Measurements from ENCODE around the gene FAM120B. TPM values are rescaled to one million over a fixed set of nuclear protein-coding genes. Genes with fewer than 3 reads are reported as not detected.

FAM120B gene
- total and polyA plus RNA-seq, 2 experiments from 2014 or later: 7.2 to 16.7 TPM

Small RNAs within 50 kb of the gene (microRNA-seq; reads per million reads assigned to microRNA genes)
- not detected for gene MIR4644

Small RNAs within 50 kb of the gene (small RNA-seq; reads per million reads assigned to genes)
- not detected for gene MIR4644 (ENCODE audit: low replicate concordance)

Other genes starting within 250 kb of the FAM120B start
- gene DLL1, start 15.7 kb upstream of the FAM120B start, total RNA-seq (2014; rRNA removed; shearing (Covaris generic)): 4.6 and 4.8 TPM in 2 replicates
- 2.2 and 2.6 TPM in 2 replicates for gene DLL1, start 15.7 kb upstream of the FAM120B start, polyA plus RNA-seq (2016; fragmentation: Nextera tagmentation; extraction: Ambion mirVana)
- gene PSMB1, start 246.5 kb downstream of the FAM120B start, total RNA-seq (2014; rRNA removed; shearing (Covaris generic)): 357 and 388 TPM in 2 replicates
- gene PSMB1, start 246.5 kb downstream of the FAM120B start, polyA plus RNA-seq (2016; fragmentation: Nextera tagmentation; extraction: Ambion mirVana): 509 and 576 TPM in 2 replicates
- 26.3 and 30.3 TPM in 2 replicates for gene TBP, start 247.6 kb downstream of the FAM120B start, total RNA-seq (2014; rRNA removed; shearing (Covaris generic))
- 36.5 and 38.0 TPM in 2 replicates for gene TBP, start 247.6 kb downstream of the FAM120B start, polyA plus RNA-seq (2016; fragmentation: Nextera tagmentation; extraction: Ambion mirVana)

Measured in GM23338 (cell line).